Activated CD8-positive, alpha-beta T cell treated with anti-CD3 and anti-CD28 coated beads for 36 hours (primary cell): ENCODE results near the gene CDCA5. TPM values are rescaled to one million over a fixed set of nuclear protein-coding genes. Genes with fewer than 3 reads are reported as not detected.

Experiments used
- ATAC-seq: fragments of 200-7000 bp; cut with Tn5 transposase; one replicate; pipeline ENCODE4 v1.10.0; 2021; ENCODE audit warnings: mild to moderate bottlenecking, moderate library complexity
- CTCF ChIA-PET: fragments of 350-600 bp; sonication (Branson Sonifier 250); formaldehyde crosslinking; loops from one replicate; lab custom pipeline; 2021; ENCODE audit warnings: antibody characterized with exemption; lab: Charles Lee
- POLR2A ChIA-PET: fragments of 350-600 bp; sonication (Branson Sonifier 250); formaldehyde crosslinking; loops from one replicate; lab custom pipeline; 2021; ENCODE audit warnings: antibody characterized with exemption; lab: Charles Lee
- DNase-seq: peaks from one replicate; pipeline ENCODE4 v3.0.0-alpha.2; 2020
- H3K27ac Mint-ChIP-seq: one replicate; pipeline ENCODE4 v1.8.0; 2021; ENCODE audit warnings: mild to moderate bottlenecking, mixed read lengths
- H3K27me3 Mint-ChIP-seq: one replicate; pipeline ENCODE4 v1.8.0; 2021; ENCODE audit warnings: mixed read lengths
- H3K36me3 Mint-ChIP-seq: one replicate; pipeline ENCODE4 v1.8.0; 2021; ENCODE audit warnings: low read depth, mixed read lengths
- H3K4me1 Mint-ChIP-seq: one replicate; pipeline ENCODE4 v1.8.0; 2021; ENCODE audit warnings: low read depth, mixed read lengths
- H3K4me3 Mint-ChIP-seq: one replicate; pipeline ENCODE4 v1.8.0; 2021; ENCODE audit warnings: mild to moderate bottlenecking, moderate library complexity, mixed read lengths
- H3K9me3 Mint-ChIP-seq: one replicate; pipeline ENCODE4 v1.8.0; 2021; ENCODE audit warnings: mixed read lengths
- intact Hi-C: fragments of 100-400 bp; cut with micrococcal nuclease; formaldehyde crosslinking; loops from one replicate; pipeline ENCODE4 v1.10.0; 2022
- microRNA-seq: library from miRNA; unstranded; fragments of <30 nt; microRNA quantifications from one replicate; pipeline ENCODE4 v1.2.0, GENCODE V29; 2022; ENCODE audit warnings: borderline microRNAs expressed, borderline replicate concordance
- total RNA-seq, 2 experiments: library from RNA; stranded (reverse); gene quantifications; one replicate each; pipeline ENCODE4 v1.2.3, GENCODE V29; 2021
- TF ChIP-seq, protein P1 (sequence below): fragments of 200-600 bp; IDR thresholded peaks from one replicate; pipeline ENCODE4 v1.8.0; 2022; ENCODE audit warnings: antibody characterized with exemption, mild to moderate bottlenecking

CDCA5 gene
- total RNA-seq, 2 experiments from 2014 or later: 112 TPM

- Mint-ChIP-seq H3K27me3 (no peaks in the 10 kb centered on the region), H3K27ac (no peak overlapping the region), H3K36me3 (no peaks in the 10 kb centered on the region), H3K4me1 (peaks cover 2% of the 10 kb centered on the region), H3K4me3 (no peak overlapping the region), H3K9me3 (no peaks in the 10 kb centered on the region)
- TF ChIP-seq, protein P1, sequence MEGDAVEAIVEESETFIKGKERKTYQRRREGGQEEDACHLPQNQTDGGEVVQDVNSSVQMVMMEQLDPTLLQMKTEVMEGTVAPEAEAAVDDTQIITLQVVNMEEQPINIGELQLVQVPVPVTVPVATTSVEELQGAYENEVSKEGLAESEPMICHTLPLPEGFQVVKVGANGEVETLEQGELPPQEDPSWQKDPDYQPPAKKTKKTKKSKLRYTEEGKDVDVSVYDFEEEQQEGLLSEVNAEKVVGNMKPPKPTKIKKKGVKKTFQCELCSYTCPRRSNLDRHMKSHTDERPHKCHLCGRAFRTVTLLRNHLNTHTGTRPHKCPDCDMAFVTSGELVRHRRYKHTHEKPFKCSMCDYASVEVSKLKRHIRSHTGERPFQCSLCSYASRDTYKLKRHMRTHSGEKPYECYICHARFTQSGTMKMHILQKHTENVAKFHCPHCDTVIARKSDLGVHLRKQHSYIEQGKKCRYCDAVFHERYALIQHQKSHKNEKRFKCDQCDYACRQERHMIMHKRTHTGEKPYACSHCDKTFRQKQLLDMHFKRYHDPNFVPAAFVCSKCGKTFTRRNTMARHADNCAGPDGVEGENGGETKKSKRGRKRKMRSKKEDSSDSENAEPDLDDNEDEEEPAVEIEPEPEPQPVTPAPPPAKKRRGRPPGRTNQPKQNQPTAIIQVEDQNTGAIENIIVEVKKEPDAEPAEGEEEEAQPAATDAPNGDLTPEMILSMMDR: no peak
- ChIA-PET CTCF (interaction anchor here (1.7 kb wide), 1 partner anchor 8 kb away, joined by 5 read pairs; no protein-coding TSS in a partner anchor), POLR2A (no interaction called here)
- intact Hi-C loops: no loop called here
- DNase-seq: no peak
- ATAC-seq: no peak
Observed at GRCh38 chr11:65036931-65037330, 46.9 kb downstream of the CDCA5 start.

GRCh38 chr11:65035579-65035978 lies 48.3 kb downstream of the CDCA5 start:
- no peak overlapping the region for H3K27ac Mint-ChIP-seq
- TF ChIP-seq, protein P1: no peak
- intact Hi-C loops: no loop called here
- H3K4me1 Mint-ChIP-seq: peaks cover 1% of the 10 kb centered on the region
- H3K4me3 Mint-ChIP-seq: no peak overlapping the region
- CTCF ChIA-PET: interaction anchor here (1.3 kb wide), 1 partner anchor 81 kb away, joined by 4 read pairs; no protein-coding TSS in a partner anchor
- ATAC-seq (no peak), DNase-seq (no peak)
- no peaks in the 10 kb centered on the region for H3K36me3 Mint-ChIP-seq
- POLR2A ChIA-PET: interaction anchor here (0.7 to 0.9 kb wide), 2 partner anchors 21 to 61 kb away, joined by 3 read pairs; partner anchors contain the start of genes ARL2 and VPS51
- H3K9me3 Mint-ChIP-seq: no peaks in the 10 kb centered on the region
- H3K27me3 Mint-ChIP-seq: no peaks in the 10 kb centered on the region

- no peak for DNase-seq
- CTCF ChIA-PET: no interaction called here
- no peak overlapping the region for H3K4me3 Mint-ChIP-seq
- H3K27me3 Mint-ChIP-seq: no peaks in the 10 kb centered on the region
- H3K27ac Mint-ChIP-seq: no peak overlapping the region
- intact Hi-C loops: no loop called here
- TF ChIP-seq, protein P1: no peak
- H3K4me1 Mint-ChIP-seq: no peaks in the 10 kb centered on the region
- no peaks in the 10 kb centered on the region for H3K36me3 Mint-ChIP-seq
- POLR2A ChIA-PET: no interaction called here
- no peaks in the 10 kb centered on the region for H3K9me3 Mint-ChIP-seq
- no peak for ATAC-seq
Observed at GRCh38 chr11:65034423-65034822, 49.4 kb downstream of the CDCA5 start.

DNA sequence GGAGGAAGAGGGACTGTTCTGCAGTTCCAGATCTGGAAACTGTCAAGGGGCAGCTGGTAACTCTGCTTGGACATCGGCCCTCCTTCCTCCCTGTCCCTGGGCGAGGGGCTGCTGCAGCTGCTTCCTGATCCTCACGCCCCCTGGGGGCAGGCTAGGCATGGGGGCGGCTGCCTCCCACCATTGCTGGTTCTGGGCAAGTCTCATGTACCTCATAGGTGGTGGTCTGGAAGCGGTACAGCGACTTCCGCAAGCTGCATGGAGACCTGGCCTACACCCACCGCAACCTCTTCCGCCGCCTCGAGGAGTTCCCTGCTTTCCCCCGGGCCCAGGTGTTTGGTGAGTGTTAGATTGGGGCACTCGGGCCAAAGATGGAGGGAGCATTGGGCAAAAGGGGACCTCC lies 51.6 kb downstream of the CDCA5 start:
- peaks cover 9% of the 10 kb centered on the region for H3K4me1 Mint-ChIP-seq
- DNase-seq (no peak), ATAC-seq (no peak)
- CTCF ChIA-PET: interaction anchor here (1.3 to 2.4 kb wide), 3 partner anchors 8 to 184 kb away, joined by 4 to 9 read pairs (median 6); partner anchors contain the start of gene ARL2
- no peaks in the 10 kb centered on the region for H3K27me3 Mint-ChIP-seq
- intact Hi-C loops: no loop called here
- H3K9me3 Mint-ChIP-seq: no peaks in the 10 kb centered on the region
- H3K4me3 Mint-ChIP-seq: no peak overlapping the region
- H3K27ac Mint-ChIP-seq: no peak overlapping the region
- no peaks in the 10 kb centered on the region for H3K36me3 Mint-ChIP-seq
- TF ChIP-seq, protein P1: no peak
- POLR2A ChIA-PET: interaction anchor here (1.1 to 2.2 kb wide), 2 partner anchors 9 to 18 kb away, joined by 3 to 5 read pairs; partner anchors contain the start of genes ARL2 and SAC3D1

Small RNAs within 50 kb of the gene (microRNA-seq; reads per million reads assigned to microRNA genes)
- not detected for gene MIR6751

Other genes starting within 250 kb of the CDCA5 start
- gene CDC42BPG, start 239.4 kb downstream of the CDCA5 start, total RNA-seq: under 1 TPM; 0.31 to 0.61 TPM
- gene EHD1, start 205.4 kb downstream of the CDCA5 start, total RNA-seq: 10 to 100 TPM; 60.3 to 65.1 TPM
- 10 to 100 TPM; 17.1 to 17.5 TPM for gene ATG2A, start 166.8 kb downstream of the CDCA5 start, total RNA-seq
- gene PPP2R5B, start 159.4 kb downstream of the CDCA5 start, total RNA-seq: 10 to 100 TPM; 20.2 to 21.2 TPM
- not detected for gene GPHA2, start 148.1 kb downstream of the CDCA5 start, total RNA-seq
- not detected for gene MAJIN, start 111.9 kb downstream of the CDCA5 start, total RNA-seq
- not detected for gene BATF2, start 87.1 kb downstream of the CDCA5 start, total RNA-seq
- gene ARL2, start 69.9 kb downstream of the CDCA5 start, total RNA-seq: 100 to 1,000 TPM; 118 to 122 TPM
- gene SNX15, start 56.6 kb downstream of the CDCA5 start, total RNA-seq: 1 to 10 TPM; 4.7 to 5.7 TPM
- gene SAC3D1, start 42.8 kb downstream of the CDCA5 start, total RNA-seq: 10 to 100 TPM; 14.0 to 14.5 TPM
- gene NAALADL1, start 25.5 kb downstream of the CDCA5 start, total RNA-seq: 1 to 10 TPM; 6.6 to 7.6 TPM
- 10 to 100 TPM; 27.1 to 28.2 TPM for gene ZFPL1, start 182 bp upstream of the CDCA5 start, total RNA-seq
- gene VPS51, start 12.2 kb upstream of the CDCA5 start, total RNA-seq: 100 to 1,000 TPM; 103 TPM
- gene TM7SF2, start 27.8 kb upstream of the CDCA5 start, total RNA-seq: 10 to 100 TPM; 12.4 to 17.5 TPM
- 10 to 100 TPM; 11.5 to 12.7 TPM for gene ZNHIT2, start 33.7 kb upstream of the CDCA5 start, total RNA-seq
- 1,000 to 10,000 TPM; 1,112 to 1,137 TPM for gene FAU, start 38.1 kb upstream of the CDCA5 start, total RNA-seq
- gene MRPL49, start 38.3 kb upstream of the CDCA5 start, total RNA-seq: 10 to 100 TPM; 48.7 to 53.4 TPM
- gene SYVN1, start 50.5 kb upstream of the CDCA5 start, total RNA-seq: 10 to 100 TPM; 20.6 to 26.8 TPM
- not detected for gene SPDYC, start 86.2 kb upstream of the CDCA5 start, total RNA-seq
- 10 to 100 TPM; 72.6 to 74.7 TPM for gene CAPN1, start 97.9 kb upstream of the CDCA5 start, total RNA-seq
- 10 to 100 TPM; 55.2 to 63.8 TPM for gene POLA2, start 177.9 kb upstream of the CDCA5 start, total RNA-seq
- 1 to 10 TPM in 1 of 2 experiments, not detected in 1; 1.2 TPM for gene CDC42EP2, start 230.8 kb upstream of the CDCA5 start, total RNA-seq
- gene DPF2, start 249.8 kb upstream of the CDCA5 start, total RNA-seq: 10 to 100 TPM; 50.3 to 61.5 TPM